AG10803 (cell line): ENCODE data around the gene ZNF827.
A peak's percentile ranks its signal among the peaks of the same experiment; 100 is the strongest.

ENCODE experiments used
- DNase-seq: peaks from one replicate; pipeline ENCODE4 v3.0.0; 2010; ENCODE audit warnings: low read depth
- H3K4me3 ChIP-seq: 2 replicates; pipeline ENCODE4 v1.5.1; 2011; ENCODE audit warnings: mild to moderate bottlenecking, low read length, control low read depth
- TF ChIP-seq, protein P1 (sequence below): conservative IDR thresholded peaks from 2 replicates; pipeline ENCODE4 v1.5.1; 2011; ENCODE audit warnings: mild to moderate bottlenecking, low read length, control low read depth, inconsistent platforms

The ZNF827 gene

GRCh38 chr4:145820407-145820806 lies 118.2 kb downstream of the ZNF827 start:
- TF ChIP-seq, protein P1, sequence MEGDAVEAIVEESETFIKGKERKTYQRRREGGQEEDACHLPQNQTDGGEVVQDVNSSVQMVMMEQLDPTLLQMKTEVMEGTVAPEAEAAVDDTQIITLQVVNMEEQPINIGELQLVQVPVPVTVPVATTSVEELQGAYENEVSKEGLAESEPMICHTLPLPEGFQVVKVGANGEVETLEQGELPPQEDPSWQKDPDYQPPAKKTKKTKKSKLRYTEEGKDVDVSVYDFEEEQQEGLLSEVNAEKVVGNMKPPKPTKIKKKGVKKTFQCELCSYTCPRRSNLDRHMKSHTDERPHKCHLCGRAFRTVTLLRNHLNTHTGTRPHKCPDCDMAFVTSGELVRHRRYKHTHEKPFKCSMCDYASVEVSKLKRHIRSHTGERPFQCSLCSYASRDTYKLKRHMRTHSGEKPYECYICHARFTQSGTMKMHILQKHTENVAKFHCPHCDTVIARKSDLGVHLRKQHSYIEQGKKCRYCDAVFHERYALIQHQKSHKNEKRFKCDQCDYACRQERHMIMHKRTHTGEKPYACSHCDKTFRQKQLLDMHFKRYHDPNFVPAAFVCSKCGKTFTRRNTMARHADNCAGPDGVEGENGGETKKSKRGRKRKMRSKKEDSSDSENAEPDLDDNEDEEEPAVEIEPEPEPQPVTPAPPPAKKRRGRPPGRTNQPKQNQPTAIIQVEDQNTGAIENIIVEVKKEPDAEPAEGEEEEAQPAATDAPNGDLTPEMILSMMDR: no peak
- H3K4me3 ChIP-seq: no peak overlapping the region
- no peak for DNase-seq

GRCh38 chr4:145819853-145820181 lies 118.8 kb downstream of the ZNF827 start:
- DNase-seq: no peak
- TF ChIP-seq, protein P1: no peak

DNA sequence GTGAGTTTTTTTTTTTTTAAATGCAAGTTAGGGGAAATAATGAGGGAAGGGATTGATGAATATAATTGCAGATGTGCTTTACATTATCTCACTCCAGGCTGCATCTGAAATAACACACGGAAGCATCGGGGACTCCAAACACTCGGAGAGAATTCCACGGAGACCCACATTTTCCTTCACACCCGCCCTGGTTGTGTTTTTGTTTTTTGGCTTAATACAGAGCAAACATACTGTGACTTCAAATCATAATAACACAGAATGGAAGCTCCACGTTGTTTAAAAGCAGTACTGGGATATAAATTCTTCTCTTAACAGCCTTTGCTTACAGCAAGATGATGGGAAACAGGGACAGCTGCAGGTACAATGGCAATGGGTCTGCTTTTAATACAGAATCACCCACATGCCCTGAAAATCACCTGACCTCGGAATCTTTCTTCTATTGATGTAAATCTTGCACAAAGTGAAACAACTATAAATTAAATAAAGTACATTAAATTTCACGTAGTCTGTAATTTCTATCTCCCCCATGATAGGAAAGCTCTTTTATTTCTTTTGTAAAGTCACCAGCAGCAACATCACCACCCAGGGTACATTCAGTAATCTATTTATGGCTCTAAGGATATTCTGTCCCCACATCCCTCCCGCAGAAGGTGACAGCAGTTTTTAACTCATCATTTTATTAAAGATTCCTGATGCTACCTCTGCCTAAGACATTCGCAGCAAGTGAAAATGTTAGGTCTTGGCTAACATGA lies 119.3 kb downstream of the ZNF827 start:
- TF ChIP-seq, protein P1: no peak
- no peak for DNase-seq
- no peak overlapping the region for H3K4me3 ChIP-seq

More at GRCh38 chr4:145819853-145820181, 118.8 kb downstream of the ZNF827 start:
- H3K4me3 ChIP-seq: no peak overlapping the region

DNA sequence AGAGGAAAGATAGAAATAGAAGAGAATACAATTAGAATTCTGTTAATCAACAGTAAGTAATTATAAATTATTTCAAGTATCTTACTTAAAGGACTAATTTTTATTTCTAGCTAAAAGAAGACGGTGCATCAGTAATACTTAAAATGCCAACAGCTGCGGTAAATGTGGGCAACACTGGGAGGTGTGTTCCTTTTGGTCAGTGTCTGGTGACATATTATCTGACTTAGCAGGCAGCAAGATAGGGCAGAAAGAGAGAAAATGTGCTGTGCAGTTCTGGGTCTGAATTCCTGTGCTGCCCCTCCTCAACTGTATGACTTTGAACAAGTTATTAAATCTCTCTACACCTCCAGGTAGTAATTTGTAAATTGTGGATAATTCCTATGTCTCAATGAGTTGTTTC lies 120.6 kb downstream of the ZNF827 start:
- no peak overlapping the region for H3K4me3 ChIP-seq
- TF ChIP-seq, protein P1: no peak
- DNase-seq: no peak

- no peak overlapping the region for H3K4me3 ChIP-seq
- no peak for DNase-seq
- TF ChIP-seq, protein P1: no peak
These were observed 122.5 kb downstream of the ZNF827 start for GRCh38 chr4:145816091-145816490.

GRCh38 chr4:145815626-145816025 lies 123.0 kb downstream of the ZNF827 start:
- H3K4me3 ChIP-seq: no peak overlapping the region
- DNase-seq: peak; percentile 74
- TF ChIP-seq, protein P1: no peak

GRCh38 chr4:145815027-145815612 lies 123.5 kb downstream of the ZNF827 start:
- TF ChIP-seq, protein P1: no peak
- no peak overlapping the region for H3K4me3 ChIP-seq
- DNase-seq: no peak
